Purkinje cell (primary cell): Measurements from ENCODE around the gene CXCR1. TPM values are rescaled to one million over a fixed set of nuclear protein-coding genes. Genes with fewer than 3 reads are reported as not detected.

Experiments used
- polyA plus RNA-seq: library from polyadenylated mRNA; unstranded; fragments of >200 nt; fragmentation: Nextera tagmentation; gene quantifications from 2 replicates; pipeline ENCODE4 v1.2.1, GENCODE V29; 2014

The CXCR1 gene
- polyA plus RNA-seq = not detected in 2 replicates

GRCh38 chr2:218166791-218167190 is at the start of gene CXCR1:
TSS of gene CXCR1 (minus strand) at chr2:218166962. CDS start at chr2:218165211, 1,751 bp downstream.

GRCh38 chr2:218125626-218126080 is 41.1 kb downstream of the CXCR1 start, which contains the start of gene CXCR2:
TSS of gene CXCR2 (plus strand) at chr2:218126028. CDS start at chr2:218134802, 8,774 bp downstream.

Other genes with a start within 250 kb of the CXCR1 start
- gene TNS1, start 164.0 kb downstream of the CXCR1 start, polyA plus RNA-seq = 0.18 and 0.82 TPM in 2 replicates
- gene RUFY4, start 97.7 kb downstream of the CXCR1 start, polyA plus RNA-seq = not detected in 2 replicates
- gene CXCR2, start 40.9 kb downstream of the CXCR1 start, polyA plus RNA-seq = not detected in 2 replicates
- gene ARPC2, start 50.2 kb upstream of the CXCR1 start, polyA plus RNA-seq = 196 and 197 TPM in 2 replicates
- gene GPBAR1, start 94.1 kb upstream of the CXCR1 start, polyA plus RNA-seq = not detected in 2 replicates
- 11.2 and 13.6 TPM in 2 replicates for gene AAMP, start 103.2 kb upstream of the CXCR1 start, polyA plus RNA-seq
- gene PNKD, start 103.6 kb upstream of the CXCR1 start, polyA plus RNA-seq = 64.9 and 85.9 TPM in 2 replicates
- gene TMBIM1, start 125.5 kb upstream of the CXCR1 start, polyA plus RNA-seq = 0.97 and 3.5 TPM in 2 replicates
- not detected in 2 replicates for gene CATIP, start 189.9 kb upstream of the CXCR1 start, polyA plus RNA-seq
- not detected in 2 replicates for gene SLC11A1, start 215.3 kb upstream of the CXCR1 start, polyA plus RNA-seq
- 0.30 and 1.3 TPM in 2 replicates for gene CTDSP1, start 232.9 kb upstream of the CXCR1 start, polyA plus RNA-seq